ENCODE measurements around the gene INSM1.

DNA sequence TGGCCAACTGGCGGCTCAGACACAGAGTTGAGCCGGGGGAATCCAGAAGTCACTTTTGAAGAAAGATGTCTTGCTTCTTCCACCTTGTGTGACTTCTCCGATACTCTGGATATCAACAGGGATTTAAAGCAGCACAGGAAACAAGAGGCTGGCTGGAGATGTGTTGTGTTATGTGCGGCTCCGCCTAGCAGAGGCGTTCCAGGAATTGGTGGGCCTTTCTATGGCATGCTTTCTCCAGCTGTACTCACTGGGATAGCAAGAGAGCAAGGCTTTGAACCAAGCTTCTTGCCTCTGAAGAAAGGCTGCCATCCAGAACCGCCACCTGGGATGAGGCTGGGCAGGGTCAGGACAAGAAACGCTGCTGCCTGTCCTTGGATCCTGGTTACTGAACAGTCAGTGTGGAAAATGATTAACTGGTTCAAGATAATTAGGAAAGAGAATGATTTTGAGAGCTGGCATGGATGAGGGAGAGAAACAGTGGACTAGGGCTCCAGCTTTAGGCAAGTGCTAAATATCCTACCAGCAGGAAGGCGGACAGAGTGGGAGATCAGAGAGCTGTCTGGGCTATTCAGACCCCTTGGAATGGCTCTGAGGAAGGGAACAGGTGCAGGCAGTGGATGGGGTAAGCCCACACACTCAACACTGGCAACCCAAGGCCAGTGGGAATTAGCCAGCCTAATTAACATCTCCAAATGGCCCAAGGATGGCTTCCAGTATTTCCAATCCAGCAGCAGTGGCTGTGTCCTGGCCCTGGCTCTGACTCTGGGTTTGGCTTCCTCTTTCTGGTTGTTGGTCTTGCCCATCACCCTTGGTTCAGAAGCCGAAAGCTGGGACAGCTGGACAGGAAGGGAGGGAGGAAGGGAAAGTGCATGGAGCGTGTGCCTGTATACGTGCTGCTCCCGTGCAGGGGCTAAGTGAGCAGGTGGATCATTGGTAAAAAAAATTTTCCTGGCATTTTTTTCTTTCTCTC lies 31.9 kb downstream of the INSM1 start:
- TF ChIP-seq, protein P1, sequence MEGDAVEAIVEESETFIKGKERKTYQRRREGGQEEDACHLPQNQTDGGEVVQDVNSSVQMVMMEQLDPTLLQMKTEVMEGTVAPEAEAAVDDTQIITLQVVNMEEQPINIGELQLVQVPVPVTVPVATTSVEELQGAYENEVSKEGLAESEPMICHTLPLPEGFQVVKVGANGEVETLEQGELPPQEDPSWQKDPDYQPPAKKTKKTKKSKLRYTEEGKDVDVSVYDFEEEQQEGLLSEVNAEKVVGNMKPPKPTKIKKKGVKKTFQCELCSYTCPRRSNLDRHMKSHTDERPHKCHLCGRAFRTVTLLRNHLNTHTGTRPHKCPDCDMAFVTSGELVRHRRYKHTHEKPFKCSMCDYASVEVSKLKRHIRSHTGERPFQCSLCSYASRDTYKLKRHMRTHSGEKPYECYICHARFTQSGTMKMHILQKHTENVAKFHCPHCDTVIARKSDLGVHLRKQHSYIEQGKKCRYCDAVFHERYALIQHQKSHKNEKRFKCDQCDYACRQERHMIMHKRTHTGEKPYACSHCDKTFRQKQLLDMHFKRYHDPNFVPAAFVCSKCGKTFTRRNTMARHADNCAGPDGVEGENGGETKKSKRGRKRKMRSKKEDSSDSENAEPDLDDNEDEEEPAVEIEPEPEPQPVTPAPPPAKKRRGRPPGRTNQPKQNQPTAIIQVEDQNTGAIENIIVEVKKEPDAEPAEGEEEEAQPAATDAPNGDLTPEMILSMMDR (IDR thresholded peaks at IDR 0.05) = no peak
- TF ChIP-seq POLR2A (IDR thresholded peaks at IDR 0.05) = no peak
